Heart left ventricle (tissue), 16 donors: ENCODE results near the gene TMEM252. TPM values are rescaled to one million over a fixed set of nuclear protein-coding genes. Genes with fewer than 3 reads are reported as not detected.

Source experiments
- ATAC-seq, 4 donors: fragments of 200-7000 bp; cut with Tn5 transposase; one replicate each; pipeline ENCODE4 v1.9.1; 2020 to 2022; ENCODE audit warnings: moderate library complexity in 4 of 4, mild to moderate bottlenecking in 3 of 4, moderate number of reproducible peaks in 1 of 4
- DNase-seq, 5 donors: peaks; one replicate each; pipeline ENCODE4 v3.0.0-alpha.2; 2020
- H3K27ac ChIP-seq, 12 donors: fragments of 200-600 bp; sonication (generic) in 4 of 12; one replicate each; pipeline versions ENCODE4 v1.5.0 to v1.8.0; 2016 to 2022; ENCODE audit warnings: mild to moderate bottlenecking in 2 of 12
- H3K27me3 ChIP-seq, 9 donors: fragments of 200-600 bp; sonication (generic) in 2 of 9; one replicate each; pipeline versions ENCODE4 v1.5.1 to v1.8.0; 2016 to 2022; ENCODE audit warnings: mild to moderate bottlenecking in 3 of 9
- H3K36me3 ChIP-seq, 9 donors: fragments of 200-600 bp; sonication (generic) in 2 of 9; one replicate each; pipeline versions ENCODE4 v1.5.0 to v1.8.0; 2018 to 2022; ENCODE audit warnings: mild to moderate bottlenecking in 2 of 9
- H3K4me1 ChIP-seq, 12 donors: fragments of 200-600 bp; sonication (generic) in 4 of 12; one replicate each; pipeline versions ENCODE4 v1.5.0 to v1.8.0; 2016 to 2022; ENCODE audit warnings: mild to moderate bottlenecking in 3 of 12
- H3K4me3 ChIP-seq, 12 donors: fragments of 200-600 bp; sonication (generic) in 4 of 12; one replicate each; pipeline versions ENCODE4 v1.5.0 to v1.8.0; 2017 to 2022; ENCODE audit warnings: mild to moderate bottlenecking in 9 of 12, moderate library complexity in 4 of 12
- H3K9me3 ChIP-seq, 12 donors: fragments of 200-600 bp; sonication (generic) in 4 of 12; one replicate each; pipeline versions ENCODE4 v1.5.0 to v1.8.0; 2016 to 2022; ENCODE audit warnings: mild to moderate bottlenecking in 1 of 12
- POLR2A ChIP-seq, 2 donors: fragments of 450-650 bp; IDR thresholded peaks; one replicate each; pipeline ENCODE4 v1.6.1; 2017; ENCODE audit warnings: antibody characterized with exemption in 2 of 2, mild to moderate bottlenecking in 2 of 2, moderate library complexity in 2 of 2
- WGBS, 4 donors: extraction: QIAGEN DNeasy Blood & Tissue Kit in 2 of 4; methylation state at CpG; one replicate each; pipeline versions ENCODE4 v1.1.5 to v1.1.7; 2013 to 2018; 5-methylcytosine and 5-hydroxymethylcytosine counted together
- intact Hi-C, 10 donors: fragments of 100-400 bp; cut with DNase I; formaldehyde crosslinking; loops; one replicate each; pipeline versions ENCODE4 v1.11.1 to v1.14.2; 2022
- polyA plus RNA-seq, 2 donors: library from polyadenylated mRNA; stranded (reverse); fragments of 200-250 nt; gene quantifications; one replicate each; pipeline ENCODE4 v1.2.3, GENCODE V29; 2013
- total RNA-seq, 9 donors: library from RNA; depleted of rRNA in 2 of 9; stranded (reverse); fragments of >200 nt in 2 of 9; fragmentation: NEBNext Ultra II Directional in 3 of 9; extraction: Animal tissue kit (Norgen Biotek cat#: 25700) in 3 of 9; gene quantifications; one replicate each; pipeline versions ENCODE4 v1.1.0 to v1.2.4, GENCODE V29; 2016 to 2023
- TF ChIP-seq, protein P1 (sequence below), 12 donors: fragments of 200-600 bp; sonication (generic) in 4 of 12; IDR thresholded peaks; one replicate each; pipeline versions ENCODE4 v1.5.0 to v1.8.0; 2018 to 2022; ENCODE audit warnings: antibody characterized with exemption in 12 of 12, mild to moderate bottlenecking in 5 of 12
- donor health status: ischemic (EF 13 %, LVEDD 7.1; RV severe dilation, severe dysfunction).
- donor health status: healthy with polysubstance abuse.
- donor health status: DM: no; HTN: yes; CAD: no.
- donor health status: DM: no; HTN: no; CAD: no.
- donor health status: ischemic (EF 25% LVEDD 6.9; RV normal size, moderate dysfunction).
- donor health status: ischemic (EF 25% LVEDD 5.7; RV mildly dilated, moderate dysfunction).
- donor health status: healthy.
- donor health status: DM: yes; HTN: yes; CAD: no.
- donor health status: ischemic (EF 35%, LVEDD 5.7; RV mildly dilated, moderate dysfunction).
- donor health status: nonischemic (EF 11% LVEDD 7.7; RV severe dilation, severe dysfunction).
- donor health status: DM: yes; HTN: yes; CAD: no.
- donor health status: PGD.
- donor health status: ischemic (EF 29% LVEDD 5.4; RV normal size, mild dysfunction).
- donor health status: nonischemic (EF 23%, LVEDD 6.1; RV moderate dilation, normal function).

The TMEM252 gene
- total and polyA plus RNA-seq, 11 donors, result not detected

DNA sequence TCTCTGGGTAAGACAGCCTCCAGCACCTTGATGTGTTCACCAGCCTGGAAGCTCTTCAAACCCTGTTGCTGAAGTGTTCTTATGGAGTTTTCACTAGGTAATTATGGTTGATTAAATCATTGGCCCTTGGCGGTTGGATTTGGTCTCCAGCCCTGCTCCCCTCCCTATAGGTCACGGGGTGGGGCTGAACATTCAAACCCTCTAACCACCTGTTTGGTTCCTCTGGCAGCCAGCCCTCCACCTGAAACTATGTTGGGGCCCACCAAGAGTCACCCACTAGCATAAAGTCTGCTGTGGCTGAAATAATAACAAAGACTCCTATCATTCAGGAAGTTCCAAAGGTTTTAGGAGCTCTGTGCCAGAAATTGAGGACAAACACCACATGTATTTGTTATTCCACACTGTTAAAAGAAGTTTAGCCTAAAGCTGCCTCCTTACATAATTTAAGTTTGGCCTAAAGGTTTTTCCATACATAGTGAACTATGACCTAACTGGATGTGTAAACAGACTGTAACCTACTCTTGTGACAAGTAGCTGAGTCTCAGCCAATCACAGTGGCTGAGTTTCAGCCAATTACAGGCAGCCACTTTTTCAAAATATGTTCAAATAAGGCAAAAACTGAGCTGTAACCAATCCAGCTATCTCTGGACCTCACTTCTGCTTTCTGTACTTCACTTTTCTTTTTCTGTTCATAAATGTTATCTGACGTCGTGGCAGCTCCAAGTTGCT lies 34.8 kb downstream of the TMEM252 start:
- ATAC-seq (peak in 3 of 4 donors; percentile 17 to 45 (median 38)), DNase-seq (peak in 1 of 5 donors; percentile 29)
- Histone ChIP-seq H3K4me3 (no peak overlapping the region), H3K9me3 (no peaks in the 10 kb centered on the region), H3K27ac (peak overlapping the region; percentile 1 to 75 (median 62)), H3K4me1 (peaks cover 0 to 67% (median 42%) of the 10 kb centered on the region in 12 donors), H3K36me3 (peaks cover 0 to 44% (median 5%) of the 10 kb centered on the region in 9 donors), H3K27me3 (no peaks in the 10 kb centered on the region)
- TF ChIP-seq, protein P1, sequence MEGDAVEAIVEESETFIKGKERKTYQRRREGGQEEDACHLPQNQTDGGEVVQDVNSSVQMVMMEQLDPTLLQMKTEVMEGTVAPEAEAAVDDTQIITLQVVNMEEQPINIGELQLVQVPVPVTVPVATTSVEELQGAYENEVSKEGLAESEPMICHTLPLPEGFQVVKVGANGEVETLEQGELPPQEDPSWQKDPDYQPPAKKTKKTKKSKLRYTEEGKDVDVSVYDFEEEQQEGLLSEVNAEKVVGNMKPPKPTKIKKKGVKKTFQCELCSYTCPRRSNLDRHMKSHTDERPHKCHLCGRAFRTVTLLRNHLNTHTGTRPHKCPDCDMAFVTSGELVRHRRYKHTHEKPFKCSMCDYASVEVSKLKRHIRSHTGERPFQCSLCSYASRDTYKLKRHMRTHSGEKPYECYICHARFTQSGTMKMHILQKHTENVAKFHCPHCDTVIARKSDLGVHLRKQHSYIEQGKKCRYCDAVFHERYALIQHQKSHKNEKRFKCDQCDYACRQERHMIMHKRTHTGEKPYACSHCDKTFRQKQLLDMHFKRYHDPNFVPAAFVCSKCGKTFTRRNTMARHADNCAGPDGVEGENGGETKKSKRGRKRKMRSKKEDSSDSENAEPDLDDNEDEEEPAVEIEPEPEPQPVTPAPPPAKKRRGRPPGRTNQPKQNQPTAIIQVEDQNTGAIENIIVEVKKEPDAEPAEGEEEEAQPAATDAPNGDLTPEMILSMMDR (IDR thresholded peaks at IDR 0.05), result no peak
- TF ChIP-seq POLR2A (IDR thresholded peaks at IDR 0.05), result no peak
- intact Hi-C loops, result loop anchor here in 7 of 10 donors (5.0 to 10.0 kb wide), 7 partner anchors 56 to 151 kb away; partner anchors contain the start of gene PGM5 (in 5 of the 7)
- 45 to 51% (median 47%) methylated on average over 4 of the region's 4 CpGs for WGBS, 4 donors

DNA sequence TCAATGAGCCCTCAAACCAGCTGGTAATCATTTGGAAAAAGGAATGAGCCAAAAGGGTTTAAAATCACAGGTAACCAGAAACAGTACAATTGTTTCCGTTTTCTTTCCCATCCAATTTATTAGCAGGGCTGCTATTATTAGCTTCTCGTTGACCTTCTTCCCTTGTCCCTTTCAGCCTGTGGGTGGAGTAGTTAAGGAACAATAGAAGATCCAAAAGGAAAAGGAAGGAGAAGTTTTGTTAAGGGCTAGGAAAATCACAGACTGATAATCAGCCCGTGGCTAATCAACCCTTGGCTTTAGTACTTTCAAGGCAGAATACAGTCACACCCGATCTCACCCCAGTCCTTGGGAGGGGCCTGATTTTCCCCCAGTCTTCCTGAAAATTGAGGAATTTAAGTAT lies 38.4 kb downstream of the TMEM252 start:
- H3K4me3 ChIP-seq, result no peak overlapping the region
- no peak for DNase-seq
- H3K27me3 ChIP-seq, result no peaks in the 10 kb centered on the region
- peak overlapping the region; percentile 27 to 92 (median 78) for H3K27ac ChIP-seq
- peak in 3 of 4 donors; percentile 35 to 57 (median 45) for ATAC-seq
- WGBS, 4 donors, result 14 to 31% (median 23%) methylated on average over 4 of the region's 4 CpGs
- H3K36me3 ChIP-seq, result peaks cover 0 to 43% (median 15%) of the 10 kb centered on the region in 9 donors
- no peaks in the 10 kb centered on the region for H3K9me3 ChIP-seq
- peaks cover 0 to 82% (median 49%) of the 10 kb centered on the region in 12 donors for H3K4me1 ChIP-seq
- intact Hi-C loops, result loop anchor here in 4 of 10 donors (5.0 to 10.0 kb wide), 3 partner anchors 85 to 147 kb away; partner anchors contain the start of gene PGM5 (in 4 of the 4)
- TF ChIP-seq, protein P1 (IDR thresholded peaks at IDR 0.05), result no peak
- TF ChIP-seq POLR2A (IDR thresholded peaks at IDR 0.05), result no peak

DNA sequence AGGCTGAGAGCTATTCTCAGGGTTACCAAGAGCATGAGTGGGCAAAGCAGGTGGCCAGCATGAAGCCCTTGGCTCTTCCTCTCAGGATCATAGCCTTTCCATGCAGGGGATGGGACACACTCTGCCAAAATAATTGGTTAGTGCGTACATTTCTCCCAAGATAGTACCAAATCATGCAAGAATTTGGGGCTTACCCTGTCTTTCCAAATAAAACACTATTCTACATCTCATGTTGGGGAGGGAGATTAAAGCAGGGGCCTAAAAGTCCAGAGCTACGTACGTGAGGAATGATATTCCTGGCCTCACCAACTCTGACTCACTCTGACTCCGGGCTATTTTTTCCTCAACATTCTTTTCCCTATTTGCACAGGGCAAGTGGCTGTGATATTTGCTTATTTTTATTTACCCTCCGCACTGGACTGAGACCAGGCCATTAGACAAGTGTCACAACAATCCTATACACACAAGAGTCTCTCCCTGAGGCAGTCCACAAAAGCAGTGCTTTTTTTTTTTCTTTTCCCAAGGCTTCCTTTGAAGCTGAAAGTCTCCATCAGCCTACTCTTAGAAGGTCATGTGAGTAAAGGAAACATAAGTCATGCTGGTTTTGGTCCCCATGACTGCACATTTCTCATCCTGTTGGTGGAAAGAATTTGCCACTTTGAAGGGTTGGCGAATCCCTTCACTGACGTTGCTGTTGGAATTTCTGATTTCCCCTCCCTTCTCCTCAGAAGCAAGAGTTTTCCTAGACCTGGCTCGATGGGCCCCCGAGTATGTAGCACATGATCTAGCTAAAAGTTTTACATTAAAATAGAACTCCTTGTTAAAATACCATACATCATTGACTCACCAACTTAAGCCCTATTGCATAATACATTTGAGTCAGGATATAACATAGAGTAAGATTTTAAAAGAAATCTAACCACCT lies 40.0 kb downstream of the TMEM252 start:
- ATAC-seq (peak; percentile 82 to 89 (median 83)), DNase-seq (peak in 1 of 5 donors; percentile 29)
- Histone ChIP-seq H3K4me1 (peaks cover 0 to 81% (median 44%) of the 10 kb centered on the region in 12 donors), H3K27me3 (no peaks in the 10 kb centered on the region), H3K4me3 (no peak overlapping the region), H3K36me3 (peaks cover 0 to 43% (median 15%) of the 10 kb centered on the region in 9 donors), H3K27ac (peak overlapping the region; percentile 64 to 92 (median 82)), H3K9me3 (no peaks in the 10 kb centered on the region)
- TF ChIP-seq POLR2A (IDR thresholded peaks at IDR 0.05), result no peak
- TF ChIP-seq, protein P1 (IDR thresholded peaks at IDR 0.05), result no peak
- 51 to 58% (median 53%) methylated on average over 9 of the region's 9 CpGs for WGBS, 4 donors
- intact Hi-C loops, result loop anchor here in 4 of 10 donors (5.0 to 10.0 kb wide), 3 partner anchors 83 to 146 kb away; partner anchors contain the start of gene PGM5 (in 4 of the 4)
